ENCODE results near the gene NR1I3.
"Not testable (repeated sequence)": the region's sequence is repeated elsewhere in the genome, so short reads cannot be mapped to it uniquely, and the experiment has no call there.

NR1I3 gene

GRCh38 chr1:161244888-161245287 lies 6.9 kb upstream of the NR1I3 start:
- no peak for DNase-seq

GRCh38 chr1:161242313-161242712 lies 4.3 kb upstream of the NR1I3 start:
- no peak for DNase-seq

- no peak for DNase-seq
Measured at GRCh38 chr1:161241682-161242081, 3.7 kb upstream of the NR1I3 start.

GRCh38 chr1:161235957-161236775 lies 1.8 kb downstream of the NR1I3 start:
- no peak for DNase-seq

GRCh38 chr1:161233102-161233501 lies 4.9 kb downstream of the NR1I3 start:
- DNase-seq, result no peak

- DNase-seq, result no peak
Measured at GRCh38 chr1:161230762-161231161, 7.2 kb downstream of the NR1I3 start.

- no peak for DNase-seq
Measured at GRCh38 chr1:161229896-161230295, 8.1 kb downstream of the NR1I3 start.

- DNase-seq, result no peak
Measured at GRCh38 chr1:161228032-161228431, 10.0 kb downstream of the NR1I3 start.

GRCh38 chr1:161227196-161227871 lies 10.7 kb downstream of the NR1I3 start:
- no peak for DNase-seq

- DNase-seq, result no peak
Measured at GRCh38 chr1:161226759-161227158, 11.2 kb downstream of the NR1I3 start.

GRCh38 chr1:161226320-161226711 lies 11.7 kb downstream of the NR1I3 start:
- DNase-seq, result no peak

- peak; percentile 80 for DNase-seq
Measured at GRCh38 chr1:161225534-161226319, 12.3 kb downstream of the NR1I3 start, which contains the start of gene TOMM40L. Gene TOMM40L (plus strand): TSS chr1:161226060. CDS start chr1:161226490, 430 bp downstream.

GRCh38 chr1:161225178-161225533 lies 12.8 kb downstream of the NR1I3 start:
- DNase-seq, result no peak

GRCh38 chr1:161224695-161225087 lies 13.3 kb downstream of the NR1I3 start:
- DNase-seq, result not testable (repeated sequence)

GRCh38 chr1:161223805-161224694 lies 14.0 kb downstream of the NR1I3 start:
- no peak for DNase-seq

GRCh38 chr1:161222175-161223019 lies 15.6 kb downstream of the NR1I3 start:
- DNase-seq, result no peak

GRCh38 chr1:161220002-161220401 lies 18.0 kb downstream of the NR1I3 start:
- no peak for DNase-seq

GRCh38 chr1:161219078-161219892 lies 18.7 kb downstream of the NR1I3 start:
- no peak for DNase-seq

- no peak for DNase-seq
Measured at GRCh38 chr1:161218301-161219077, 19.5 kb downstream of the NR1I3 start.

- DNase-seq, result no peak
Measured at GRCh38 chr1:161217831-161218230, 20.2 kb downstream of the NR1I3 start.

All from NCI-H1417 treated with DMSO at 0.1 percent for 48 hours (cell line).